ENCODE measurements around the gene ERC2.

ERC2 gene

DNA sequence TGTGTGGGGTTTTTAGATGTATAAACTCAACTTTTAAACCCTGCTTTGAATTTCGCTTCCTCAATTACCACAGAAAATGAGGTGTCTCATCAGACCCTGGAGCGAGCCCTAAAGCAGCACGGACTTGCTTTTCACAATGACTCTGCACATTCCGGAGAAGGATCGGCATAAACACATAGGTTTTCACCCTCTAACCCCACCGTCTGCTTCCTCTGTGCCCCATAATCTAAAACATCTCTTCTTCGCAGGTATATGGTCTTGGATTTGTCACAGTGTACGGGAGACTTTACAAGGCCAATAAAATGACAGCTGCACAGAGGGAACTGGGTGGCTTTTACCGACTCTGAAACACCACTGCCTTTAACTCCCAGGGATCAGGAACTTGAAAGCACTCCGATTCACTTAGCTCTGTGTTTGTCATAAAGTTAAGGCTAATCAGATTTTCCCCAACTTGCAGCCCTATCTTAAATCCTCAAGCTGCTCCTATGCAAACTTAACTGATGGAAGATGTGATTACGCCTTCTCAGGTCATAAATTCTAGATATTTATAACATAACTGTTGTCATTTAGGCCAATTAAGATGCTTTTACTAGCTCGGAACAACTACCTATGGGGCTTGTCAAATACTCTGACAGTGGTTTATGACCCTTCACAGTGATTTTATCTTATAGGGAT lies 847.8 kb downstream of the ERC2 start:
- no peak for DNase-seq (ENCODE audit: low read depth in 3 of 3)

DNA sequence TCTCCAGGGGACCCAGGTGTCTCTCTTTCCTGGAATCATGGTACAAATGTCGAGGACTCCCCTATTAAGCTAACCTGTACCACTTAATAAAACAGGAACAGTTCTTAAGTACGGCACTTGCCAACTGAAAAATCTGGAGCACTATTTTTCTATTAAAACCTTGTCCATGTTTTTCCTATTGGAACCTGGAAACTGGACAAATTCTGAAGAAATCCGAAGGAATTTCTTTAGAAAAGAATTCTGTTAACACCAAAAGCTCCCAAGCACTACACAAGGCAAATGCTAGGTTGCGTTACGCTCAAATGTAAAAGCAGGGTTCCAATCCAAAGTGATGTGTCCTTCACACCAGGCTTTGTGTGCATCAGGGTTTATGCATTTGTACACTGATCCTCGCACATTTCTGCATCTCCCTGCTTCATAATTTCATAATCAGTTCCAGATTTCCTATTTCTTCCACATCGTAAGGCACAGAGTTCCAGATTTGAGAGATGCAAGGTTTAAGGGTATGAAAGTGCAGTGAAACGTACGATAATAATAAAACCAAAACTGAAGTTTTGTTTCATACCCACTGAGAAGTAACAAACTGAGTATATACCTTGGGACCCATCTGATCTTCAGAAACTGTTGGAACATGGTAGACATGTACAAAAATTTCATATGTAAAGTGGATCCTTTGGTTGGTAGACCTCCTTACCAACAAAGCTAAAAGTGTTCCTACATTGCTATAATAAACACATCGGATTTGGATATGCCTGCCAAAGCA lies 849.0 kb downstream of the ERC2 start:
- DNase-seq (ENCODE audit: low read depth in 3 of 3), result no peak

DNA sequence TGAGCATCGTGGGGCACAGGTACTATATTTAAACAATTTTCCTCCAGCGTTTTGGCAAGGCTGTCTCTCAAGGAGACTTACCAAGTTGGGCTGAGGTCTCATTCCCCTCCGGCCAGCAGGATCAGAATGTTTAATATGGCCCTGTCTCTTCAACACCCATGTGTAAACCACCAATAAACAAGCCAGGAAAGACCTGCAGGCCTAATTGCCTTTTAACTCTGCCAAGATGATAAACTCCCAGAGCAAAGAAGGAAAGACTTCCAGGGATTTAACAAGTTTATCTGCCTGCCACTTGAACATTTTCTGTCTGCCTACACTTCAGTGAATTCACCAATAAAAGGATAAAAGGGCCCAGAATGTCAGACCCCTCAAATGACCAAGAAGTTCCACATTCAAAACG lies 850.9 kb downstream of the ERC2 start:
- DNase-seq (ENCODE audit: low read depth in 3 of 3), result no peak

DNA sequence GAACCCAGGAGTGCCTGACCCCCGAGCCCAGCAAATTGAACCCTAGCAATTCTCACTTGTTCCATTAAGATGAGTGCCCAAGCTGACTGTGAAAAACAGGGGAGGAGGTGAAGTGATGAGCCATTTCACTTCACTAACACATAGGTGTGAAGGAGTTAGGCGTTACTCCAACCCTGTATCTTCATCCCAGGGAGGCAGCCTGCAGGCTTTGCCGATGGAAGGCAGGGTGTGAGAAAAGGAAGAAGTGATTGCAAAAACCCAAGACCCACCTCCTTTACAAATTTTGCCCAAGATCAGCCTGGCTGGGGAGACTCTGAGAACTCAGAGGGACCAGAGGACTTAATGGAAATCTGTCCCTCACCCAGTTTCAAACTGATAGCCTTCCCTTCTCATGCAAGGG lies 851.5 kb downstream of the ERC2 start:
- no peak for DNase-seq (ENCODE audit: low read depth in 3 of 3)

GRCh38 chr3:55615694-55616295 lies 852.5 kb downstream of the ERC2 start:
- DNase-seq (ENCODE audit: low read depth in 3 of 3), result no peak

- no peak for DNase-seq (ENCODE audit: low read depth in 3 of 3)
These were observed 853.1 kb downstream of the ERC2 start for GRCh38 chr3:55615039-55615693.

- no peak for DNase-seq (ENCODE audit: low read depth in 3 of 3)
These were observed 857.1 kb downstream of the ERC2 start for GRCh38 chr3:55611121-55611520.

DNA sequence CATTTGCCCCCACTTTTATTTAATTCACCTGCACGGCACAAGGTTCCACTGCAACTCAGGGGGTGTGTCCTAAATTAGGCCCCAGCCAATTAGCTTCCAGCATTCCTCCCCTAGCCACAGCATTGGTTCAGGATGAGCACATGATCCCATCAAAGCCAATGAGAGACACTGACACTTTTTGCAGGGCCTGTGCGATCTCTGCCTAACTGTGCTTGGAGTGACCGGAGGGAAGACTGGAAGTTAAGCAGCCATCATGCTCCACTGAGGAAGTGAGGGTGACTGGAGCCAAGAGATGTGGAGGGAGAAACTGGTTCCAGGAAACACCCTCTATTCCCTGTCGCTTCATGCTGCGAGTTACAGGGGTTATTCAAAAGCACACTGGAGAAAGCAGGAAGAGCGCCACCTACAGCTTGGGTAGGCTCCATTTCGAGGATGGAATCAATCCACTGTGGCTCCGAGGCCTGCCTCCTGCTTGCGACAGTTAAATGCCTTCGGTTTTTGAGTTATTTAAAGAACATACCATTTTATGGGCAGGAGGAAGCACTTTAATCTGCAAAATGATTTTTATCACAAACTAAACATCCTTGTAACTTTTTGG lies 858.9 kb downstream of the ERC2 start:
- DNase-seq (ENCODE audit: low read depth in 3 of 3), result no peak

DNA sequence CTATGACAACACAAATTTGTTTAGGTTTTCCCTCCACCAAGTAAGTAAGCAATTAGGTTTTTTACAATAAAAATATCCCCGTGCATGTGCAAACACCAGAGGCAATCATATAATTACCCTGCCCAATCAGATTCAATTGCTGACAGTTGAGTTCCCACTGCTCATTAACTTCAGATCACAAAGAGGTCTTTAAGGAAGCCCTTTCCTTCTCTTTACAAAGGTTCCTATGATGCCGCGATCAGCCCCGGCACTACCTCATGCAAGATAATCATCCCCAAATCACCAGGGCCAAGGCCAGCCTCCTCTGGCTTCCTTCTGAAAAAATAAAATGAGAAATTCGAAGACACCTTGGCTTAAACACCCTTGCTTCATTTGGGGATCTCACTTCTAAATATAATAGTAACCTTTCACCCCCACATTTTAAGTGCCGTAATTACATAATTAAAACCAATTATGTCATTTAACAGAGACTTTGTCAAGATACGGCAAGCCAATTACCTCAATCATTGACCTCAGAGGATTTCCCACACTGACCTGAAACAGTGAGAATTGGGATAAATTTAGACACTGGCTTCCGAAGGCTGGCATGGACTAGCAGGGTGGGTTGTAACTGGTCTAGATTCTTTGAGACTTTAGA lies 859.8 kb downstream of the ERC2 start:
- no peak for DNase-seq (ENCODE audit: low read depth in 3 of 3)

DNA sequence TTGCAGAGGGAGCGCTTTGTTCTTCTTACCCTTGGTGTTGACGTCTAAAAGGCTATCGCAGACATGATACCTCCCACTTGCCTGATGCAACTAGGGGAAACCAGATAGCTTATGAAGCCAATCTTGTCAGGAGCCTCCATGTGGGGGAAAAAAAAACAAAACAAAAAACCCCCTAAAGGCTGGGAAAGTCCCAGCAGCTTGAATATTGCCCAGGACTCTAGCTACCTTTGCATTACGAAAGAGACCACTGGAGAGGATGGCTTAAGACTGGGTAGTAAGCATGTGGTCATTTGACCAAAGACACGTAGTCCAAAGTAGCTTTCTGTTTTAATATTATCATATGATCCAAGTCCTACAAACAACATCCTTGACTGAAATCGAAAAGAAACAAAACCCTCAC lies 860.4 kb downstream of the ERC2 start:
- DNase-seq (ENCODE audit: low read depth in 3 of 3), result no peak

GRCh38 chr3:55607175-55607574 lies 861.1 kb downstream of the ERC2 start:
- no peak for DNase-seq (ENCODE audit: low read depth in 3 of 3)

DNA sequence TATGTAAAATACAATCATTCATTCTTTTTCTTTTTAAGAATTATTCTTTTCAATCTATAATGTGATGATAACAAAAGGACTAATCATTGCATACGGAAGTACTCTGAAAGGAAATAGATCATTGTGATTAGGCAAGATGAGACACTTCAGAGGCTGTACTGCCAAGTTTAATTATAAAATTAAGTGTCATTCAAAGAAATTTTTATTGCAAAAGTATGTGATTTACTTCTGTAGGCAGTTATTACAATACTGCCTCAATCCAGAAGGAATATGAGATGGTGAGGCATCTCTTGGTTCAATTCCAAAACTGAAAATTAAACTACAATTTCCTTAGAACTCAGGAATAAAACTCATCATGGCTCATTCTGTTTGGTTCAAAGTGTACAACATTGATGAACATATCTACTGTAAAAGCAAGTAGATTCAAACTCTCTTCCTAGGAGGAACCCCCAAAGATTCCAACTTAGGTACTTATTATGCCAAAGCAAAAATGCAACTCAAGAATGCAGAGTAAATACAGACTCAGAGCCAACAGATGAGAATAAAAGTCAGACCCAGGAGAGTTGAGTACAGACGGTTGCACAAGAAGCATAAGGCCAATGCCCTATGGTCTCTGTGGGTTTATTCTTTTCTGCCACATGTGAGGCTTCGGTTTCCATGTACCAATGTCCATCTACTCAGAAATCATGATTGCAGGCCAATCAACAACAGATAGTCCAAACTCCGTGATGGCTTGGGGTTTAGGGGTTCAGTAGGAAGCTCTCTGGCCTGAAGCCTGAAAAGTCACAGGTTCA lies 862.6 kb downstream of the ERC2 start:
- no peak for DNase-seq (ENCODE audit: low read depth in 3 of 3)

DNA sequence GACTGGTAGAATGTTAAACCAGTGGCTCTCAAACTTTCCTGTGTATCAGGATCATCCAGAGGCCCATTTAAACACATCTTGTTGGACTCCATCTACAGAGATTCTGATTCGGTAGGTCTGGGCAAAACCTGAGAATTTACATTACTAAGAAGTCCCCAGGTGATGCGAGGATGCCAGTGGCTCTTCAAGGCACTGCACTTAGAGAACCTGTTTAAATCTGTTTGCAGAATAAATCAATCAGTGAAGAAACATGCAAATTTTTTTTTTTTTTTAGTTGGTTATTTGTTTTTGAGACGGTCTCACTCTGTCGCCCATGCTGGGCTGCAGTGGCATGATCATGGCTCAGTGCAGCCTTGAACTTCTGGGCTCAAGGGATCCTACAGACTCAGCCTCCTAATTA lies 863.4 kb downstream of the ERC2 start:
- DNase-seq (ENCODE audit: low read depth in 3 of 3), result no peak

GRCh38 chr3:55604402-55604801 lies 863.9 kb downstream of the ERC2 start:
- no peak for DNase-seq (ENCODE audit: low read depth in 3 of 3)

DNA sequence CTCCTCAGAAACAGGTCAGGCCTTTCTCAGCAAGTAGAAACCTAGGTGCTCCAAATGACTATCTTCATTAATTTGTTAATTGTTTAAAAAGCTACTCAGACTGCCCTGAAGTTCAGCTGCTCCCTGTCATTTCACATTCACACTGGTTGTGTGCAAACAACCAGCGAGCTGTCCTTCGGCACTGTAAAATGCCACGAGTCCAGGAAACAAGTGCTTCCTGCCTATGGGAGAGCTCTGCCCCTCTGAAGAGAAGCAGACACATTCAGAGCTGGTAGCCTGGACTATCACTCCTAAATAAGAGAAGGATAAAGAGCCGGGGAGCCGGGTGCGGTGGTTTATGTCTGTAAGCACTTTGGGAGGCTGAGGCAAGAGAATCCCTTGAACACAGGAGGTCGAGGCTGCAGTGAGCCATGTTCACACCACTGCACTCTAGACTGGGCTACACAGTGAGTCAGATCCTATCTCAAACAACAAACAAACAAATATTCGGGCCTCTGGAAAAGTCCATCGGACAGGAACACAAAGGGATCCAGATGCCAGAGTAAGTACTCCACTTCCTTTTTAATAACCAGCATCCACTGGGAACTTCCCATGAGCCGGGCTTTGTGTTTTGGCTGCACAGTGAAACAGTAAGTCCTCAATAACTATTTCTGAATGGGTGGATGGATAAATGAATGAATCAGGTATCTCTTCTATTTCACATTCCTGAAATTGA lies 866.7 kb downstream of the ERC2 start:
- DNase-seq (ENCODE audit: low read depth in 3 of 3), result no peak

DNA sequence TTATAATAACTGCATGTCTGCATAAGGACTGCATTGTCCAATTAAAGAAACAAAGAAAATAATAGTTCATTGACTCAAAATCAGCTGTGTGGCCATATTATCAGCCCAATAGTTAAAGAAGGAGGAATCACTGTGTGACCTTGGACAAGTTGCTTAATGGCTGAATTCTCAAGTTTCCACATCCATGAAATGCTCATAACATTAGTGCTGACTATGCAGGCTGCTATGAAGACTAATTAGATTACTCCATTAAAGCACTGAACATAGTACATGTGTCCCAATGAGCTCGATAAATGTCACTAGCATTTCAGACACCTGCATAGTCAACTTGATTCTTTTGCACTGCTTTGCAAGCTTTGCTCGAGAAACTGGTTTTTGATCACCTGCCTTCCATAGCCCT lies 870.0 kb downstream of the ERC2 start:
- DNase-seq (ENCODE audit: low read depth in 3 of 3), result no peak

- no peak for DNase-seq (ENCODE audit: low read depth in 3 of 3)
These were observed 870.6 kb downstream of the ERC2 start for GRCh38 chr3:55597641-55598040.

- DNase-seq (ENCODE audit: low read depth in 3 of 3), result no peak
These were observed 872.1 kb downstream of the ERC2 start for GRCh38 chr3:55596212-55596611.

DNA sequence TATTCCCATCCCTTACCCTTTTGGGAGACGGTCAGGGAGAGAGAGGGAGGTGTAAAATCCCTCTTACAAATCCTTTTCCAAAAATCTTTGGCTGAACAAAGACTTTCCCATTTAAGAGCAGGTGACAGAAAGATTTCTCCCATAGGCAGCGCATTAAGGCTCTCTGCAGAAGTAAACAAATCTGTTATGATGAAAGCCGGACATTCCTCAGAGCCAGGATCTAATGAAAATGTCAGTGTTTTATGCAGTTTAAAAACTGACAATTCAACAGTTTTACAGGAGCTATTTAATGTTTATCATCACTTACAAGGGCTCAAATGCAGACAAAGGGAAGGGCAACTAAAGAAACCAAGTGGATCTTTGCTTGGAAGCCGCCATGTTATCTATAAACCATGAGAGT lies 872.8 kb downstream of the ERC2 start:
- no peak for DNase-seq (ENCODE audit: low read depth in 3 of 3)

GRCh38 chr3:55592572-55592971 lies 875.7 kb downstream of the ERC2 start:
- no peak for DNase-seq (ENCODE audit: low read depth in 3 of 3)

Data from stimulated activated CD4-positive, alpha-beta T cell treated with anti-CD3 and anti-CD28 coated beads, TNF-alpha, amount 100 ng/mL, for 48 hours (primary cell).